GM08714 (cell line): ENCODE data around the gene ATP2A3.
A peak's percentile ranks its signal among the peaks of the same experiment; 100 is the strongest.

Experiments
- H3K4me3 ChIP-seq: fragments of 200-500 bp; sonication (Bioruptor generic); 2 replicates; pipeline ENCODE4 v1.5.1; 2014; ENCODE audit warnings: mild to moderate bottlenecking, low read length, inconsistent platforms
- ZNF274 ChIP-seq: IDR thresholded peaks from 2 replicates; pipeline ENCODE4 v1.6.1; 2012; ENCODE audit warnings: mild to moderate bottlenecking, low read depth, low read length

Gene ATP2A3

GRCh38 chr17:3915995-3916696 is 48.1 kb downstream of the ATP2A3 start, which contains the start of gene P2RX1:
TSS of gene P2RX1 (minus strand) at chr17:3916465. CDS start at chr17:3916225, 240 bp downstream.
- H3K4me3 ChIP-seq: peak within 1 kb of the TSS; percentile 48; the same call in 1 of the 2 replicates
- no peak for TF ChIP-seq ZNF274

DNA sequence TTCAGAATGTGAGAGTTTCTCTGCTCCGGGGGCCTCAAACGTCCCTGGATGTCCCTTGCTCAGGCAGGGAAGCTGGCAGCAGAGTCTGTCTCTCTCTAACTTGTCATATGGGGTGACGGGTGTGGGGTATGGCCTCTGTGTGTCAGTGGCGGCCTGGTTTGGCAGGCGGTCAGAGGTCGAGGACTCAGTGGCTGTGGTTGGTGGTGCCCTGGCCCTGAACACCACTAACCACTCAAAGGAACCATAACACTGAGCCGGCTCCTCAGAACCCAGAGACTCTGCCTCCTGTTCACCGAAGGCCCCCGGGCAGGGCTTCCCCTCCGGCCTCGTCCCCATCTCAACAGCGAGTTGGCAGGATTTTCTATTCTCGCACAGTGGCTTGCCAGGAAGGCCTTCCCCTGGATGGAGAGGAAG is 48.6 kb downstream of the ATP2A3 start:
- H3K4me3 ChIP-seq: peak overlapping the region; percentile 48; the same call in 1 of the 2 replicates
- no peak for TF ChIP-seq ZNF274

- TF ChIP-seq ZNF274: no peak
- H3K4me3 ChIP-seq: peak overlapping the region; percentile 48; the same call in 1 of the 2 replicates
These were observed 49.9 kb downstream of the ATP2A3 start for GRCh38 chr17:3914312-3914670.

- TF ChIP-seq ZNF274: no peak
- peak overlapping the region; percentile 11; the same call in 1 of the 2 replicates for H3K4me3 ChIP-seq
These were observed 50.5 kb downstream of the ATP2A3 start for GRCh38 chr17:3913531-3914311.

DNA sequence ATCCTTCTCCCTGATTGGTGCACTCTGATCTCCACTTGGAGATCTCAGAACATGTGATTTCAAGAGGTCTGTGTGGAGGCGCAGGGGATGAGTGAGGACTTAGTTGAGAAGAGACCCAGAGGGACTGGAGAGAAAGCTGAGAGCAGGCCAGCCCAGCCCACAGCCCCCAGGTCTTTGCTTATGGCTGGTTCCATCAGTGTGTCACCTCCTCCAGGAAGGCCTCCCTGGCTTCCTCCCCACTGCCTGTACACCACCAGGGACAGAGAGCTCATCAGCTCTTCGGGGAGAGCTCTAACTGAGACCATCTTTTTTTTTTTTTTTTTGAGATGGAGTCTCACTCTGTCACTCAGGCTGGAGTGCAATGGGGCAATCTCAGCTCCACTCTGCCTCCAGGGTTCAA is 51.4 kb downstream of the ATP2A3 start:
- TF ChIP-seq ZNF274: no peak
- no peak overlapping the region for H3K4me3 ChIP-seq

DNA sequence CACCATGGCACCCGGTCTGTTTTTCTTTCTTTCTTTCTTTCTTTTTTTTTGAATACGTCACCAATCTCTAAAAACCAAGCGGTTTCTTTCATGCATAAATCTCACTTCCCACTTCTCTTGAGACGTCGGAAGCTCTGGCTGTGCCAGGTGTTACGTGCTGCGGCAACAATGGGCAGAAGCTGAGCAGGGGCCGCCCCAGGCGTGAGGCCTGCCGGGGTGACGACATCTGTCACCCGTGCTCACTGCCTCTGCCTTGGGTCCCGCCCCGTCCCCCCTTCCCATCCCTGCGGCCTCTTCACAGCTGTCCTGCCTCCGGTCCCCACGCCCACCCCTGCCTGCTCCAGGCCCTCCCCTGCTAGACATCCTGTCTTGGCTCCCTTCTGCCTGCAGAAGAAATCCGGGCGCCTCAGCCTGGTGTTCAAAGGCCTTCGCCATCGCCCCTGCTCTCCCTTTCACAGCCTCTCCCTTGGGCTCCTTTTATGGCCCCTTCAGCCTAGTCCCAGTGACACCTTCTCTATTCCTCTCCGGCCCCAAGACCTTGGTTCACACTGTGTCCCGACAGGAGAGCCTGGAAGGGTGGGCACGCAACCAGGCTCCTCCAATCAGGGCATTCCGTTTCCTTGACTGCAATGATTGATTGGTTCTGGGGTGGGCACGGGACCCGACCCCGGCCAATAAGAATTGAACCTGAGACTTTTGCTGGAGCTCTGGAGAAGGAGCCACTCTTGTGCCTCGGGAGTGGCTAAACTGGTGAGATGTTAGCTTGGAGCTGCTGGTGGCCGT is 52.8 kb downstream of the ATP2A3 start:
- no peak for TF ChIP-seq ZNF274
- peak overlapping the region; percentile 11; the same call in 1 of the 2 replicates for H3K4me3 ChIP-seq

DNA sequence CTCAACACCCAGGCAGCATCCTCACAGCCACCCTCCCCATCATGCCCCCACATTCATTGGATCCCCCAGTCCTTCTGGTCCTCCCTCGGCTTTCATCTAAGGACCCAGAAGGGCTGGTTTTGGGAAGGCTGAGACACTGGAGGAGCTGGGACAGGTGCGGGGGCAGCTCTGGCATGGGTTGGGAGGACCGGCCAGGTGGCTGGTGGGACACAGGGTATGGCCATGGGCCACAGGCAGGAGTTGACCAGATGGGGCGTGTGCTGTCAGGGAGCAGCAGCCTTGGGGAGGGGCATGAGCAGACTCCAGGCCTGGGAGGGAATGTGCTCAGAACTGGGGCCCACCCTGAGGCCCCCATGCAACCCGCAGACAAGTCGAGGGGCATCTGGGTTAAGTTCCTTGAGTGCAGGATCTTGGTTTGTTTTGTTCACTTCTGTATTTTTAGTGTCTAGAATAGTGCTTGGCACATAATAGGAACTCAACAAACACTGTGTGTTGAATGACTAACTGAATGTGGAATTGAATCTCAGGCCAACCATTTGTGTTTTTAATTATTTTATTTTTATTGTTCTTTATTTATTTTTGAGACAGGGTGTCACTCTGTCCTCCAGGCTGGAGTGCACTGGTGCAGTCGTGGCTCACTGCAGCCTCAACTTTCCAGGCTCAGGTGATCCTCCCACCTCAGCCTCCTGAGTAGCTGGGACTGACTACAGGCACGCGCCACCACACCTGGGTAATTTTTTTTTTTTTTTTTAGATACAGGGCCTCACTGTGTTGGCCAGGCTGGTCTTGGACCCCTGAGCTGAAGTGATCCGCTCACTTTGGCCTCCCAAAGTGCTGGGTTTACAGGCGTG is 53.6 kb downstream of the ATP2A3 start:
- TF ChIP-seq ZNF274: no peak
- peak overlapping the region; percentile 11; the same call in 1 of the 2 replicates for H3K4me3 ChIP-seq

GRCh38 chr17:3909257-3909656 is 55.0 kb downstream of the ATP2A3 start:
- no peak overlapping the region for H3K4me3 ChIP-seq
- TF ChIP-seq ZNF274: no peak

GRCh38 chr17:3907483-3908216 is 56.6 kb downstream of the ATP2A3 start:
- no peak overlapping the region for H3K4me3 ChIP-seq
- no peak for TF ChIP-seq ZNF274

- no peak for TF ChIP-seq ZNF274
- H3K4me3 ChIP-seq: no peak overlapping the region
These were observed 57.4 kb downstream of the ATP2A3 start for GRCh38 chr17:3906881-3907280.

- no peak for TF ChIP-seq ZNF274
- no peak overlapping the region for H3K4me3 ChIP-seq
These were observed 59.2 kb downstream of the ATP2A3 start for GRCh38 chr17:3905017-3905520.

GRCh38 chr17:3904501-3904900 is 59.7 kb downstream of the ATP2A3 start:
- no peak overlapping the region for H3K4me3 ChIP-seq
- no peak for TF ChIP-seq ZNF274

DNA sequence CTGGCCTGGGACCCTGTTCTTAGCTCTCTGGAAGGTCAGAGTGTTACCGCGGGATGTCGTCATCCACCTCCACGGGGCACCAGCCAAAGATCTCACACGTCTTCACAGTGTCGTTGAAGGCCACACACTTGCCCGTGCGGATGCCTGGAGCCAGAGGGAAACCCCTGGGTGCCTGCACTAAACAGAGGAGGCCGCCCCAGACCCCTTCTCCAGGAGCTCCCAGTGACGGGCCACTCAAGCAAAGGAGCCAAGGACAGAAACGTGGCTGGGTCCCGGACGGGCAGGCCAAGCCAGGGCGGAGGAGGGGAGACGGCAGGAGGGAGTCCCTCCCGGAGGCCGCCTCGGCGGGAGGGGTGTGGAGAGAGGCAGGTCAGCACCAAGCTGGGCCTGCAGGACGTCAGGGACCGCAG is 60.4 kb downstream of the ATP2A3 start:
- TF ChIP-seq ZNF274: no peak
- no peak overlapping the region for H3K4me3 ChIP-seq
